NB4 (cell line): ENCODE measurements around the gene BARD1.

ENCODE experiments used
- MYC ChIP-seq: IDR thresholded peaks from 2 replicates; pipeline ENCODE4 v1.6.1; 2011; ENCODE audit warnings: low read depth, low read length
- POLR2A ChIP-seq: IDR thresholded peaks from 2 replicates; pipeline ENCODE4 v1.6.1; 2011; ENCODE audit warnings: mild to moderate bottlenecking; ENCODE audit not compliant: insufficient read length; ENCODE audit errors: extremely low read depth
- TF ChIP-seq, protein P1 (sequence below): IDR thresholded peaks from one replicate; pipeline ENCODE4 v1.5.1; 2012; ENCODE audit warnings: low read depth, low read length
- TF ChIP-seq, protein P2 (sequence below): IDR thresholded peaks from 2 replicates; pipeline ENCODE4 v1.6.1; 2011; ENCODE audit warnings: low read depth, low read length

DNA sequence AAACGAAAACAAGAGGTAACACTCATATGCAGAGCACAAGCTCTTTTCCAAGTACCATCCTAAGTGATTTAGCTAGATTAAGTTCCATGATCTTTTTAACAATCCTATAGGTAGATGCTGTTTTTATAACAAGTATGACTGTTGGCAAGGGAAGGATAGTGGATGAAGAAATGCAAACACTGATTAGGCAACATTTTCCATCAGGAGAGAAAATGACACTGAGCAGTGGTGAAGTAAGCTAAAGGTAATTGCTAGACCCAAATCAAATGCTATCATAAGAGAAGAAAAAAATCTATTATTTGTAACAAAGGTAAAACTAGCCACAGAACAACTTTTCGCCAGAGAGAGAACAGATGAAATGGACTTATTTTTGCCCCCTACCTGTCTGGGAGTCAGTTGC lies 34.3 kb upstream of the BARD1 start:
- TF ChIP-seq, protein P1, sequence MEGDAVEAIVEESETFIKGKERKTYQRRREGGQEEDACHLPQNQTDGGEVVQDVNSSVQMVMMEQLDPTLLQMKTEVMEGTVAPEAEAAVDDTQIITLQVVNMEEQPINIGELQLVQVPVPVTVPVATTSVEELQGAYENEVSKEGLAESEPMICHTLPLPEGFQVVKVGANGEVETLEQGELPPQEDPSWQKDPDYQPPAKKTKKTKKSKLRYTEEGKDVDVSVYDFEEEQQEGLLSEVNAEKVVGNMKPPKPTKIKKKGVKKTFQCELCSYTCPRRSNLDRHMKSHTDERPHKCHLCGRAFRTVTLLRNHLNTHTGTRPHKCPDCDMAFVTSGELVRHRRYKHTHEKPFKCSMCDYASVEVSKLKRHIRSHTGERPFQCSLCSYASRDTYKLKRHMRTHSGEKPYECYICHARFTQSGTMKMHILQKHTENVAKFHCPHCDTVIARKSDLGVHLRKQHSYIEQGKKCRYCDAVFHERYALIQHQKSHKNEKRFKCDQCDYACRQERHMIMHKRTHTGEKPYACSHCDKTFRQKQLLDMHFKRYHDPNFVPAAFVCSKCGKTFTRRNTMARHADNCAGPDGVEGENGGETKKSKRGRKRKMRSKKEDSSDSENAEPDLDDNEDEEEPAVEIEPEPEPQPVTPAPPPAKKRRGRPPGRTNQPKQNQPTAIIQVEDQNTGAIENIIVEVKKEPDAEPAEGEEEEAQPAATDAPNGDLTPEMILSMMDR = no peak
- TF ChIP-seq POLR2A = no peak
- TF ChIP-seq, protein P2, sequence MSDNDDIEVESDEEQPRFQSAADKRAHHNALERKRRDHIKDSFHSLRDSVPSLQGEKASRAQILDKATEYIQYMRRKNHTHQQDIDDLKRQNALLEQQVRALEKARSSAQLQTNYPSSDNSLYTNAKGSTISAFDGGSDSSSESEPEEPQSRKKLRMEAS = no peak
- no peak for TF ChIP-seq MYC
